Measurements from ENCODE around the gene ANXA2R. TPM values are rescaled to one million over a fixed set of nuclear protein-coding genes. Genes with fewer than 3 reads are reported as not detected.

Gene ANXA2R
- total RNA-seq, 1 experiment from 2014 or later = 3.1 TPM

GRCh38 chr5:43041669-43042175 lies 1.6 kb upstream of the ANXA2R start:
- H3K9me3 ChIP-seq = no peaks in the 10 kb centered on the region
- peak overlapping the region; percentile 86 for H3K4me3 Mint-ChIP-seq (ENCODE audit: unreplicated experiment)
- H3K36me3 Mint-ChIP-seq (ENCODE audit: insufficient read depth, unreplicated experiment) = peaks cover 10% of the 10 kb centered on the region
- POLR2A ChIA-PET = interaction anchor here (0.8 to 1.8 kb wide), 5 partner anchors 23 to 133 kb away, joined by 4 to 8 read pairs (median 5); partner anchors contain the start of gene ZNF131
- CTCF ChIA-PET = interaction anchor here (0.7 to 3.2 kb wide), 9 partner anchors 20 to 1371 kb away, joined by 3 to 28 read pairs (median 8); partner anchors contain the start of gene ZNF131
- H3K27me3 ChIP-seq (replicated peaks; ENCODE audit: control insufficient read depth, insufficient read depth, low read length) = no peaks in the 10 kb centered on the region
- peak overlapping the region; percentile 97 for H3K27ac Mint-ChIP-seq (ENCODE audit: unreplicated experiment)
- H3K36me3 ChIP-seq (ENCODE audit: control insufficient read depth, insufficient read depth, low read length) = no peaks in the 10 kb centered on the region
- no peaks in the 10 kb centered on the region for H3K4me1 ChIP-seq
- peak overlapping the region; percentile 80 for H3K4me3 ChIP-seq (ENCODE audit: low read depth, low read length)
- intact Hi-C loops (cut with micrococcal nuclease; ENCODE audit: unreplicated experiment) = loop anchor here (1.0 kb wide), 3 partner anchors 24 to 80 kb away; no protein-coding TSS in a partner anchor
- peak; percentile 65 to 70 for DNase-seq
- peak in 1 of 2 experiments; percentile 5 for TF ChIP-seq CTCF (IDR thresholded peaks at IDR 0.05; ENCODE audit: insufficient read depth in 1 of 2, low read depth in 1 of 2, low read length in 1 of 2, severe bottlenecking in 1 of 2, unreplicated experiment in 1 of 2)
- H3K4me1 Mint-ChIP-seq (ENCODE audit: low read depth, unreplicated experiment) = no peaks in the 10 kb centered on the region
- no peaks in the 10 kb centered on the region for H3K27me3 Mint-ChIP-seq (ENCODE audit: insufficient read depth, unreplicated experiment)
- H3K9me3 Mint-ChIP-seq (ENCODE audit: unreplicated experiment) = no peaks in the 10 kb centered on the region
- TSS peak; percentile 21 for BruUV-seq (replicated peaks)

- H3K4me3 Mint-ChIP-seq (ENCODE audit: unreplicated experiment) = peak overlapping the region; percentile 86
- intact Hi-C loops (cut with micrococcal nuclease; ENCODE audit: unreplicated experiment) = no loop called here
- H3K4me1 Mint-ChIP-seq (ENCODE audit: low read depth, unreplicated experiment) = no peaks in the 10 kb centered on the region
- CTCF ChIA-PET = interaction anchor here (0.7 to 3.2 kb wide), 10 partner anchors 11 to 1372 kb away, joined by 3 to 28 read pairs (median 6); partner anchors contain the start of gene ZNF131
- POLR2A ChIA-PET = interaction anchor here (0.8 to 1.8 kb wide), 4 partner anchors 22 to 80 kb away, joined by 5 to 8 read pairs (median 5); partner anchors contain the start of gene ZNF131
- Histone ChIP-seq H3K4me3 (ENCODE audit: low read depth, low read length) (peak overlapping the region; percentile 80), H3K27me3 (replicated peaks; ENCODE audit: control insufficient read depth, insufficient read depth, low read length) (no peaks in the 10 kb centered on the region), H3K4me1 (no peaks in the 10 kb centered on the region), H3K9me3 (no peaks in the 10 kb centered on the region), H3K36me3 (ENCODE audit: control insufficient read depth, insufficient read depth, low read length) (no peaks in the 10 kb centered on the region)
- no peaks in the 10 kb centered on the region for H3K27me3 Mint-ChIP-seq (ENCODE audit: insufficient read depth, unreplicated experiment)
- H3K36me3 Mint-ChIP-seq (ENCODE audit: insufficient read depth, unreplicated experiment) = peaks cover 10% of the 10 kb centered on the region
- DNase-seq = peak in 1 of 2 experiments; percentile 29
- BruUV-seq (replicated peaks) = TSS peak; percentile 23
- H3K9me3 Mint-ChIP-seq (ENCODE audit: unreplicated experiment) = no peaks in the 10 kb centered on the region
- peak overlapping the region; percentile 97 for H3K27ac Mint-ChIP-seq (ENCODE audit: unreplicated experiment)
- no peak for TF ChIP-seq CTCF (IDR thresholded peaks at IDR 0.05; ENCODE audit: insufficient read depth in 1 of 2, low read depth in 1 of 2, low read length in 1 of 2, severe bottlenecking in 1 of 2, unreplicated experiment in 1 of 2)
Measured at GRCh38 chr5:43041110-43041668, 1.1 kb upstream of the ANXA2R start.

- Mint-ChIP-seq H3K4me3 (ENCODE audit: unreplicated experiment) (peak overlapping the region; percentile 86), H3K27ac (ENCODE audit: unreplicated experiment) (peak overlapping the region; percentile 58), H3K9me3 (ENCODE audit: unreplicated experiment) (no peaks in the 10 kb centered on the region), H3K4me1 (ENCODE audit: low read depth, unreplicated experiment) (no peaks in the 10 kb centered on the region), H3K36me3 (ENCODE audit: insufficient read depth, unreplicated experiment) (peaks cover 6% of the 10 kb centered on the region), H3K27me3 (ENCODE audit: insufficient read depth, unreplicated experiment) (no peaks in the 10 kb centered on the region)
- no peaks in the 10 kb centered on the region for H3K27me3 ChIP-seq (replicated peaks; ENCODE audit: control insufficient read depth, insufficient read depth, low read length)
- H3K9me3 ChIP-seq = no peaks in the 10 kb centered on the region
- TF ChIP-seq CTCF (IDR thresholded peaks at IDR 0.05; ENCODE audit: insufficient read depth in 1 of 2, low read depth in 1 of 2, low read length in 1 of 2, severe bottlenecking in 1 of 2, unreplicated experiment in 1 of 2) = peak; percentile 21 to 51
- H3K4me1 ChIP-seq = no peaks in the 10 kb centered on the region
- intact Hi-C loops (cut with micrococcal nuclease; ENCODE audit: unreplicated experiment) = loop anchor here (1.0 kb wide), 3 partner anchors 19 to 127 kb away; no protein-coding TSS in a partner anchor
- no TSS peak for BruUV-seq (replicated peaks)
- no peaks in the 10 kb centered on the region for H3K36me3 ChIP-seq (ENCODE audit: control insufficient read depth, insufficient read depth, low read length)
- POLR2A ChIA-PET = interaction anchor here (0.8 to 1.2 kb wide), 2 partner anchors 21 to 26 kb away, joined by 4 read pairs; no protein-coding TSS in a partner anchor
- CTCF ChIA-PET = interaction anchor here (0.5 to 2.3 kb wide), 8 partner anchors 19 to 444 kb away, joined by 3 to 10 read pairs (median 4); partner anchors contain the start of genes TMEM267 and ZNF131
- DNase-seq = peak; percentile 80 to 83
- H3K4me3 ChIP-seq (ENCODE audit: low read depth, low read length) = peak overlapping the region; percentile 80
Measured at GRCh38 chr5:43039471-43040286, 440 bp downstream of the ANXA2R start.
